HG02623 (cell line): ENCODE measurements around the gene MYOF.
"Not testable (repeated sequence)": the region's sequence is repeated elsewhere in the genome, so short reads cannot be mapped to it uniquely, and the experiment has no call there.

Experiments used
- ATAC-seq: cut with Tn5 transposase; IDR thresholded peaks from one replicate; pipeline ENCODE4 v1.9.1; 2021; ENCODE audit warnings: moderate library complexity; ENCODE audit not compliant: unreplicated experiment

MYOF gene

DNA sequence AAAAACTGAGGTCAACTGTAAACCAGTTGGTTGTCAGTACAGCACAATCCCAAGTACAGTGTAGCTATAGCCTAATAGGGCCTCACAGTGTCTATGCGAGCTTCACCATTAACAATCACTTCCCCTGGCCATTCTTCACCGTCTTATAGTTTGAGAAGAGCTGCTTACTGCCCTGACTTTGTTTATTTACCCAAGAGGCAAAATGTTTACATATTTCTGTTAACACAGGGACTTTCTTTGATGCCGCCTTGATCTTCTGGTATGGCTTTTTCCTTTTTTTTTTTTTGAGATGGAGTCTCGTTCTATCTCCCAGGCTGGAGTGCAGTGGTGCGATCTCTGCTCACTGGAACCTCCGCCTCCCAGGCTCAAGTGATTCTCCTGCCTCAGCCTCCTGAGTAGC, 3.3 kb downstream of the MYOF start:
- no peak for ATAC-seq

GRCh38 chr10:93476756-93477155, 5.4 kb downstream of the MYOF start:
- ATAC-seq: no peak

- ATAC-seq: no peak
Measured at GRCh38 chr10:93475871-93476270, 6.3 kb downstream of the MYOF start.

DNA sequence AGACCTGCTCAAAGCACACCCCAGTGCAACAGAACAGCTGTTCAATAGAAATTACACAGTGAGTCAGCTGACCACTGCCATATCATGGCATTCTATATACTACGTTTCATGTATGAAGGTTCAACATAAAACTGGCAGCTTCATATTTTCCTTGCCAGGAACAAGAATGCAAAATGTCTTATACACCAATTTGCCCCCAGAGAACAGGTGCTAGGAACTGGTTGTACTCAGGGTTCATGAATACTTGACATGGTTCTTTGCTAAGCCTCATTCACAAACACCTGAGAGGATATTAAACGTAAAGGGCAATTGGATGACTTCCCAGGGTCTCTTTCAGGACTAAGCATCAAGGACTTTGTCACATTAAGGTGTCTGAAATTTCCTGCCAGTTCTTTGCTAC, 6.9 kb downstream of the MYOF start:
- ATAC-seq: no peak

DNA sequence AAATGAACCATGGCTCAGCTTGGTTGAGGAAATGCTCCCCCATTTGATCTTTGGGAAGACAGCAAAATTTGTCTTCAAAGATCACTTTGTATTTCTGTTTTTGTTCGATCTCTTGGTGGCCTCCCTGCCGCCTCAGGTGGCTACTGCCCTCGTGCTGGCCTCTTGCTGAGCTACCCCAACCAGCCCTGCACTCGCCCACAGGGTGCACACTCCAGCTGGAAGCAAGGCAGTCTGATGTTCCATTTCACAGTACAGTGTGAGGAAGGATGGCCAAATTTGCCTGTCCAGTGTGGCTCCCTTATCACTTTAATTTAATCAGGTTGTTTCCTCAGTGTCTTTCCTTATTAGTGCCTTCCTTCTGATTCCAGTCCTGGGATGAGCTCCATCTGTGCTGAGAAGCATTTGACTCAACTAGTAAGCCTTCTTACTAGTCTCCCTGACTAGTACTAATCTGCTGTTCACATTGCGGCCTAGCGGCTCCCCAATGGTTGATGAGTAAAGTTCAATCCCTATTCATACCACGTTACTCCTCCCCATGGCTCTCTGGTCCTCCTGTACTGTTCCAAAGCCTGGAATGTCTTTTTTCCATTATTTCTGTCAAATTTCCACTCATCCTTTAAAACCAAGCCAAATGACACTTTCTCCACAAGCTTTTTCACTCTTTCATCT, 8.2 kb downstream of the MYOF start:
- no peak for ATAC-seq

- no peak for ATAC-seq
Measured at GRCh38 chr10:93473161-93473560, 9.0 kb downstream of the MYOF start.

DNA sequence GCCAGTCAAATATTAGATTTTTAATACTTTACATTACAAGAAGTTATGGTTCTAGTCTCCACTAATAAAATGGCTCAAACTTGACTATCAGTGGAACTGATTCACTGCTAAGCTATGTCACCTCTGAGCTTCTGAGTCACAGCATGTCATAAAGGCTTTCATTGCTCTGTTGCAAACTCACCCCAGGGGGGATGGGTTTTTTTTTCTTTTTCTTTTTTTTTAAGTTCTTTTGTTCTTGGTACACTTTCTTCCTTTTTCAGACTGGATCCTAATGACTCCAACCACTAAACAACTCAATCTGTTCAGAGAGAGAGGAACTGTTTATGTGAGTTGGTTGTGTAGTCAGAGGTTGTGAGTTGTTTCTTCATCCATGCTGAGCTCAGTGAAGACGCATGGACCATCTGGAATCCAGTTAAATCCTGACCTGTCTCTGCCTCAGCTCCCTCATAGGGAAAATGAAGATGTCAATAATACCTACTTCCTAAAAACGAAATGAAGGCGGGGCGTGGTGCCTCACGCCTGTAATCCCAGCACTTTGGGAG, 11.0 kb downstream of the MYOF start:
- no peak for ATAC-seq

DNA sequence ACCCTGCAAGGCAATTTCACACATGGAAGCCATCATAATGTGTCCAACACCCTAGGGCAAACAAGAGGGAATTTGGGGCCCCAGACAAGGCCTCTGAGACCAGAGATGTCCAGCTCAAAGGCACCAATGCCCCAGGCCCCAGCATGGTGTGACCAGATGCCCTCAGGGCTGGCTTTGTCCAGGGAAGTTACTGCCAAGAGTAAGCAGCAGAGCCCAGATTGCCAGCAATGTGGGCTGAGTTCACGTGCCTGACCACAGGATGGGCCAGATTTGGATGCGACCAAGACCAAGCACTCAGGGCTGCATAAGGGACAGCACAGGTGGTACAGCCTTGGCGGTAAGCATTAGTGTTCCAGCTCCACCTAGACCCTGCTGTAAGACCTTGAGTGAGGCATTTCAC, 12.7 kb downstream of the MYOF start:
- ATAC-seq: no peak

DNA sequence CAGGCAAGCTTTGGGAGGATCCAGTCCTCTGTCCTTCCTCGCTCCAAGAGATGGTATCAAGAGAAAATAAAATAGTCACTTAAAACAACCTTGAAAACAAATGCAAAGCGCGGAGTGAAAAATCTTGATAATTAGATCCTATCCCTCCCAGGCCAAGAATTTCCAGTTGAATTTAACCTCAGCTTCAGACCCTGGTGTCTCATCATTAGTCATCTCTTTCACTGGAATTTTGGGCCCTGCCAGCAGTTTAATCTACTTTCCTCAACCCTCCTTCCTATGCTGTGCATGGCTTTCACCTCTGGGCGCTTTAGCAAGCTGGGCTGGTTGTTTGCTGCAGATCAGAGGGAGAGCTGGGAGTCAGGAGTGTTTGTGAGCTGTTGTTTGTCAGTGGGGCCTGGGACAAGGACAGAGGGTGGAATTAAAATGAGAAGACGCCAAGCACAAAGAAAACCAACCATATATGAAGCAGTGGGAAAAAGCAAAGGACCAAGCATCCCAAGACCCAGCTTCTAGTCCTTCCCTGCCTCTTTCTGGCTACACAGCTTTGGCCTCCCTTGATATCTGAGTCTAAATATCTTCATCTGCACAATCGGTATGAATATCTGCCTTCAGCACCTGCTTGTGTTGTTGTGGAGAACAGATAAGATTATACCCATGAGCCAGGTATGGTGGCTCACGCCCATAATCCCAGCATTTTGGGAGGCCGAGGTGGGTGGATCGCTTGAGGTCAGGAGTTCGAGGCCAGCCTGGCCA, 13.5 kb downstream of the MYOF start:
- ATAC-seq: no peak

DNA sequence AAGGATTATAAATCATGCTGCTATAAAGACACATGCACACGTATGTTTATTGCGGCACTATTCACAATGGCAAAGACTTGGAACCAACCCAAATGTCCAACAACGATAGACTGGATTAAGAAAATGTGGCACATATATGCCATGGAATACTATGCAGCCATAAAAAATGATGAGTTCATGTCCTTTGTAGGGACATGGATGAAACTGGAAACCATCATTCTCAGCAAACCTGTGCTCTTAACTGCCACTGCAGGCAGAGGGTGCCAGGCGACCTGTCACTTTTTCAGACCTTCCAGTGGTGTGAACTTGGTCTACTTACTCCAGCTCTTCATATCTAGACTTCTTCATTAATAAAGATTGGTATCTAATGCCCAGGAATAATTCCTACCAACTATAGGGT, 14.5 kb downstream of the MYOF start:
- ATAC-seq: not testable (repeated sequence)

GRCh38 chr10:93465806-93466675, 16.1 kb downstream of the MYOF start:
- no peak for ATAC-seq

DNA sequence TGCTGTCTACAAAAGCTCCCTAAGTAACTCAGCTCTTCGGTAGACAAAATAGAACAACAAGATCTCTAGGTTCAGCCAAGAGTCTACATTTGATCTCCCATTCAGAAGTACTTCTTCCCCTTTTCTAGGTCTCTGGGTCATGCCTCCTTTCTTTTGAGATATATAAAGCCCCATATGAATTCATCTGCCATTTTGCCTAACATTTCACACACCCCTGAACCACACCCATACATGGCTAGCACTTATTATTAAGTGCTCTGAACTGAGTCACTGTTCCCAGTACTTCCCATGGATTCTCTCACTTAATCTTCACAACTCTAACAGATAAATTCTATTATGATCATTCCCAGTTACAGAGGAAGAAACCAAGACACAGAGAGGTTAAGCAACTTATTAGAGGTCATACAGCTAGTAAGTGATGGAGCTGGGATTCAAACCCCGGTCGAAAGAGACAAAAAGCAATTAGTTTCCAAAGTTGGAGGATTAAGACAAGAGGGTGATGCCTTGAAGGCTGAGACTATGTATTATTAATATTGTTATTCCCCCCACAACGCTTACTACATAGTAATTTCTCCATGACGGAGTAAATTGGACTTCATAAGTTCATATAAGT, 17.3 kb downstream of the MYOF start:
- no peak for ATAC-seq

DNA sequence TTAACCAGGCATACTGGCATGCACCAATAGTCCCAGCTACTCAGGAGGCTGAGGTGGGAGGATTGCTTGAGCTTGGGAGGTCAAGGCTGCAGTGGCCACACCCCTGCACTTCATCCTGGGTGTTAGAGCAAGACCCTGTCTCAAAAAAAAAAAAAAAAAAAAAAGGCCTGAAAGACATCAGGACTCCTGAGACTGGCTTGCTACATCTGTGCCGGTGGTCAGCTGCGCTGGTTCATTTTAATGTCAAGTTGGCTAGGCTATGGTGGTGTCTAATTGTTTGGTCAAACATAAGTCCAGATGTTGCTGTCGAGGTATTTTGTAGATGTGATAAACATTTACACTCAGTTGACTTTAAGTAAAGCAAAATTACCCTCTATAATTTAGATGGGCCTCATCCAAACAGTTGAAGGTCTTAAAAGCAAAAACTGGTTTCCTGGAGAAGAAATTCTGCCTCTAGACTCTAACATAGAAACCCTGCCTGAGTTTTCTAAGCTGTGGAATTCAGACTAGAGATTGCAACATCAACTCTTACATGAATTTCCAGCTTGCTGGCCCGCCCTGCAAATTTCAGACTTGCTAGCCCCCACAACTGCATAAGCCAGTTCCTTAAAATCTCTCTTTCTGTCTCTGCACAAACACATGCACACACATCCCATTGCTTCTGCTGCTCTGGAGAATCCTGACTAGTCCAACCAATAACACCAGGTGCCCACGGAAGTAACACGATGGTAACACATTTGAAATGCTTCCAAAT, 18.2 kb downstream of the MYOF start:
- ATAC-seq: no peak

DNA sequence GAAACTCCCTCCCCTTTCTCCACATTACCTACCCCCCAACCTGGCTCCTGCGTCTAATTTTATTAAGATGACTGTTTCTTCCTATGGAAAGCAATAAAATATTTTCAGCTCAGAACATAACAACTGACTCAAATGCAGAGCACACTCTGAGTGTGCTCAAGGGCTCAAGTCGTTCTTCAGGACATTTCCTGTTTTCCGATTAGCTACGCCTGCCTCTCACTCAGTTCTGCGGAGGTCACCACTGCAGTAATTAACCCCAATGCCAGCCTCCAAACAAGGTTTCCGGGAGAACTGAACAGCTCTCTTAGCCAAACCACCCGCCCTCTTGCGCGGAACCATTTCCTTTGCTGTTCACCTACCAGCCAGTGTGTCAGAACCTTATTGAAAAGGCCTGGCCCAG, 19.3 kb downstream of the MYOF start:
- ATAC-seq: no peak

GRCh38 chr10:93462371-93462770, 19.8 kb downstream of the MYOF start:
- no peak for ATAC-seq

- ATAC-seq: no peak
Measured at GRCh38 chr10:93461807-93462178, 20.3 kb downstream of the MYOF start.

- ATAC-seq: no peak
Measured at GRCh38 chr10:93461109-93461806, 20.9 kb downstream of the MYOF start.

DNA sequence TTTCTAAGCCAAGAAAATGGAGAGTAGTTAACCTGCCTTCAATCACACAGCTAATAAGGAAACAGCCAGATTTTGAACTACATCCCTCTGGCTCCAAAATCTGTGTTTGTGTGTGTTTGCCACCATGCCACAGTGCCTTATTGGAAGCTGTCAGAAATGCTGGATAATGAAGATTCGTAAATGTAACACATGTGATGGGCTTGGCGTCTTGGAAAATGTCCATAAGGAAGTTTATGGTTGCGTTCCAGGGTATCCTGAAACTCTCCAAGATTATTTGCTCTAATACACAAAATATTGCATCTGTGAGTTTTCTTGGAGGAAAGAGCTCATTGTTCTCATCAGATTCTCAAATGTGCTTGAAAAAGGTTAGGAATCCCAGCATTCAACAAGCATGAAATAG, 22.7 kb downstream of the MYOF start:
- no peak for ATAC-seq

- no peak for ATAC-seq
Measured at GRCh38 chr10:93458821-93459257, 23.3 kb downstream of the MYOF start.

DNA sequence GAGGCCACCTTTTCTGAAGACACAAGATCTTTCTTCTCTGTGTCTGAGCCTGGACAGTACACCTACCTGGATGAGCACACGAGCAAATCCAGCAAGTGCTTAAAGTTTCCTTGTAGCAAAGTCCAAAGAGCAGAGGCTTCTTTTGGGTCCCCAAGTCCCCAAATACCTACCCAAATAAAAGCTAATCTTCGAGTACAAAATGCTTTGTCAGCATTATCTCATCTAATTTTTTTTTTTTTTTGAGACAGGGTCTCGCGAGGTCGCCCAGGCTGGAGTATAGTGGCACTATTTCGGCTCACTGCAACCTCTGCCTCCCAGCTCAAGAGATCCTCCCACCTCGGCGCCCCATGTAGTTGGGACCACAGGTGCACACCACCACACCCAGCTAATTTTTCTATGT, 24.6 kb downstream of the MYOF start:
- no peak for ATAC-seq
